Suprapubic skin (tissue), 4 donors: ENCODE data around the gene PHLDB2. TPM values are rescaled to one million over a fixed set of nuclear protein-coding genes. Genes with fewer than 3 reads are reported as not detected.
"Not testable (repeated sequence)": the region's sequence is repeated elsewhere in the genome, so short reads cannot be mapped to it uniquely, and the experiment has no call there.

Experiments used
- DNase-seq, 2 donors: peaks; one replicate each; pipeline ENCODE4 v3.0.0-alpha.2; 2019; ENCODE audit warnings: low spot score in 2 of 2
- H3K27ac ChIP-seq: fragments of 200-600 bp; sonication (generic); one replicate; pipeline ENCODE4 v1.5.1; 2019
- H3K27me3 ChIP-seq: fragments of 200-600 bp; sonication (generic); one replicate; pipeline ENCODE4 v1.5.1; 2019
- H3K36me3 ChIP-seq: fragments of 200-600 bp; sonication (generic); one replicate; pipeline ENCODE4 v1.5.1; 2019
- H3K4me1 ChIP-seq: fragments of 200-600 bp; sonication (generic); one replicate; pipeline ENCODE4 v1.5.1; 2019
- H3K4me3 ChIP-seq: fragments of 200-600 bp; sonication (generic); one replicate; pipeline ENCODE4 v1.5.1; 2019; ENCODE audit warnings: mild to moderate bottlenecking
- H3K9me3 ChIP-seq: fragments of 200-600 bp; sonication (generic); one replicate; pipeline ENCODE4 v1.5.1; 2019
- EP300 ChIP-seq: sonication (generic); formaldehyde crosslinking; IDR thresholded peaks from one replicate; pipeline ENCODE4 v1.6.1; 2017; ENCODE audit warnings: antibody characterized with exemption
- POLR2A ChIP-seq, 2 donors: fragments of 450-650 bp; IDR thresholded peaks; one replicate each; pipeline ENCODE4 v1.6.1; 2017; ENCODE audit warnings: antibody characterized with exemption in 2 of 2, mild to moderate bottlenecking in 2 of 2, moderate library complexity in 2 of 2
- POLR2AphosphoS5 ChIP-seq, 3 donors: sonication (generic); formaldehyde crosslinking; IDR thresholded peaks; one replicate each; pipeline ENCODE4 v1.6.1; 2017; ENCODE audit warnings: antibody characterized with exemption in 3 of 3
- WGBS: methylation state at CpG from one replicate; pipeline ENCODE4 v1.1.5; 2018; 5-methylcytosine and 5-hydroxymethylcytosine counted together
- total RNA-seq, 4 donors: library from RNA; depleted of rRNA; stranded (reverse); fragments of >200 nt; gene quantifications; one replicate each; pipeline ENCODE4 v1.1.0, GENCODE V29; 2016
- TF ChIP-seq, protein P1 (sequence below), 2 donors: fragments of 200-600 bp in 1 of 2; fragments of 450-650 bp in 1 of 2; sonication (generic) in 1 of 2; IDR thresholded peaks; one replicate each; pipeline ENCODE4 v1.5.1; 2016 to 2019; ENCODE audit warnings: antibody characterized with exemption in 2 of 2, mild to moderate bottlenecking in 1 of 2, moderate library complexity in 1 of 2

The PHLDB2 gene
- total RNA-seq, 4 donors from 2014 or later: 39.8 to 107 (median 60.7) TPM

DNA sequence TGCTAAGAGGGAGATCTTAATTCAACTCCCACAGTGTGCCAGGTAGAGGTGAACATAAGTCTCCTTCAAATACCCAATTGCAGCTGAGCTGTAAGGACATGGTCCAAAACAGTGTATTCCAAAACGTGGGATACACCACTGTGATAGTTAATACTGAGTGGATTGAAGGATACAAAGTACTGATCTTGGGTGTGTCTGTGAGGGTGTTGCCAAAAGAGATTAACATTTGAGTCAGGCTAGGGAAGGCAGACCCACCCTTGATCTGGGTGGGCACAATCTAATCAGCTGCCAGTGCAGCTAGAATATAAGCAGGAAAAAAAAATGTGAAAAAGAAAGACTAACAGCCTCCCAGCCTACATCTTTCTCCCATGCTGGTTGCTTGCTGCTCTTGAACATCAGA is 45.1 kb upstream of the PHLDB2 start:
- TF ChIP-seq EP300: no peak
- TF ChIP-seq, protein P1, sequence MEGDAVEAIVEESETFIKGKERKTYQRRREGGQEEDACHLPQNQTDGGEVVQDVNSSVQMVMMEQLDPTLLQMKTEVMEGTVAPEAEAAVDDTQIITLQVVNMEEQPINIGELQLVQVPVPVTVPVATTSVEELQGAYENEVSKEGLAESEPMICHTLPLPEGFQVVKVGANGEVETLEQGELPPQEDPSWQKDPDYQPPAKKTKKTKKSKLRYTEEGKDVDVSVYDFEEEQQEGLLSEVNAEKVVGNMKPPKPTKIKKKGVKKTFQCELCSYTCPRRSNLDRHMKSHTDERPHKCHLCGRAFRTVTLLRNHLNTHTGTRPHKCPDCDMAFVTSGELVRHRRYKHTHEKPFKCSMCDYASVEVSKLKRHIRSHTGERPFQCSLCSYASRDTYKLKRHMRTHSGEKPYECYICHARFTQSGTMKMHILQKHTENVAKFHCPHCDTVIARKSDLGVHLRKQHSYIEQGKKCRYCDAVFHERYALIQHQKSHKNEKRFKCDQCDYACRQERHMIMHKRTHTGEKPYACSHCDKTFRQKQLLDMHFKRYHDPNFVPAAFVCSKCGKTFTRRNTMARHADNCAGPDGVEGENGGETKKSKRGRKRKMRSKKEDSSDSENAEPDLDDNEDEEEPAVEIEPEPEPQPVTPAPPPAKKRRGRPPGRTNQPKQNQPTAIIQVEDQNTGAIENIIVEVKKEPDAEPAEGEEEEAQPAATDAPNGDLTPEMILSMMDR (IDR thresholded peaks at IDR 0.05): no peak
- no peak for TF ChIP-seq POLR2AphosphoS5 (IDR thresholded peaks at IDR 0.05)
- no peak for TF ChIP-seq POLR2A (IDR thresholded peaks at IDR 0.05)
- Histone ChIP-seq H3K4me3 (no peak overlapping the region), H3K36me3 (no peaks in the 10 kb centered on the region), H3K27me3 (no peaks in the 10 kb centered on the region), H3K9me3 (no peaks in the 10 kb centered on the region), H3K27ac (no peak overlapping the region), H3K4me1 (peaks cover under 1% of the 10 kb centered on the region)
- WGBS: 50% methylated on average over 1 of the region's 1 CpG
- no peak for DNase-seq

DNA sequence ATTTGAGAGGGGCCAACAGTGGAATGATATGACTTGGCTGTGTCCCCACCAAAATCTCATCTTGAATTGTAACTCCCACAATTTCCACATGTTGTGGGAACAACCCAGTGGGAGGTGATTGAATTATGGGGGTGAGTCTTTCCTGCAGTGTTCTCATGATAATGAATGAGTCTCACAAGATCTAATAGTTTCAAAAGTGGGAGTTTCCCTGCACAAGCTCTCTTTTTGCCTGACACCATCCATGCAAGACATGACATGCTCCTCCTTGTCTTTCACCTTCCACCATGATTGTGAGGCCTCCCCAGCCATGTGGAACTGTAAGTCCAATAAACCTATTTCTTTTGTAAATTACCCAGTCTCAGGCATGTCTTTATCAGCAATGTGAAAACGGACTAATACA is 42.3 kb upstream of the PHLDB2 start:
- H3K36me3 ChIP-seq, H3K4me1 ChIP-seq, DNase-seq, H3K27ac ChIP-seq, H3K27me3 ChIP-seq, H3K9me3 ChIP-seq, H3K4me3 ChIP-seq: not testable (repeated sequence)
- 100% methylated on average over 1 of the region's 1 CpG for WGBS

DNA sequence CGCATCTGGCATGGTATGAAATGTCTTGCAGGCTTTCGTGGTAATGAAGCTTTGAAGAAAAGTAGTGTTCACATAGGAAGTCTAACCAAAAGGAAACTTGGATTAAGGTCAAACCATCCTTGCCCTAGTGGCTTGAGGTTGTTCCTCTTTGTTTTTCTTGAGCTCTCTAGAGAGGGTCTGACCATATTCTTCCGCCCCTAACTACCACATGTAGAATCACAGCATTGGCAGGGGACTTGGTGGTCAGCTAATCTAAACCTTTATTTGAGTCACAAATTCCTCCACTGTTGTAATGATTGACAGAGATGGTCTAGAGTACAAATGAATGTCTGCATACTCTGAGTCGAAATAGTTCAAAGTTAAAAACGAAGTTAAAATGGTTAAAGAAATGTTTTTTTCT is 39.1 kb upstream of the PHLDB2 start:
- Histone ChIP-seq H3K4me1 (no peaks in the 10 kb centered on the region), H3K27ac (no peak overlapping the region), H3K27me3 (no peaks in the 10 kb centered on the region), H3K36me3 (no peaks in the 10 kb centered on the region), H3K4me3 (no peak overlapping the region), H3K9me3 (no peaks in the 10 kb centered on the region)
- 94% methylated on average over 5 of the region's 5 CpGs for WGBS
- TF ChIP-seq POLR2AphosphoS5 (IDR thresholded peaks at IDR 0.05) (no peak), POLR2A (IDR thresholded peaks at IDR 0.05) (no peak), EP300 (no peak)
- TF ChIP-seq, protein P1 (IDR thresholded peaks at IDR 0.05): no peak
- no peak for DNase-seq

DNA sequence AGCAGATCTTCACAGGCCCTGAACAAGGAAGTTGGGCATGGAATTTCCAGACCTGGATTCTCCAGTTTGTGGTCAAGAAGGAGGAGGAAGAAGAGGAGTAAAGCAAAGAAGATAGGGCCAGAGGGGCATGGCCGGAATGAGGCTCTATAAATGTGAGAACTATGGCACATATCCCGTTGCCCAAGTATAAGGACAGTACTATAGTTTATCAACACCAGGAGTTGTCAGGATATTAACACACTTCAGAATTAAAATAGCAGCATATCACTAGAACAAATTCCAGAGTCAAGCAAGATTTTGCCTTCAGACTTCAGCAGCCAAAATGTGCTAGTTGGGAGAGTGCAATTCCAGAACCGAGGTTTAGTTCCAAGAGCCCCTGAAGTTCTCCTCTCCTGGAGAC is 38.4 kb upstream of the PHLDB2 start:
- Histone ChIP-seq H3K4me1 (no peaks in the 10 kb centered on the region), H3K4me3 (no peak overlapping the region), H3K36me3 (no peaks in the 10 kb centered on the region), H3K27me3 (no peaks in the 10 kb centered on the region), H3K27ac (no peak overlapping the region), H3K9me3 (no peaks in the 10 kb centered on the region)
- DNase-seq: no peak
- TF ChIP-seq, protein P1 (IDR thresholded peaks at IDR 0.05): no peak
- TF ChIP-seq POLR2AphosphoS5 (IDR thresholded peaks at IDR 0.05) (no peak), EP300 (no peak), POLR2A (IDR thresholded peaks at IDR 0.05) (no peak)
- WGBS: 95% methylated on average over 3 of the region's 3 CpGs

DNA sequence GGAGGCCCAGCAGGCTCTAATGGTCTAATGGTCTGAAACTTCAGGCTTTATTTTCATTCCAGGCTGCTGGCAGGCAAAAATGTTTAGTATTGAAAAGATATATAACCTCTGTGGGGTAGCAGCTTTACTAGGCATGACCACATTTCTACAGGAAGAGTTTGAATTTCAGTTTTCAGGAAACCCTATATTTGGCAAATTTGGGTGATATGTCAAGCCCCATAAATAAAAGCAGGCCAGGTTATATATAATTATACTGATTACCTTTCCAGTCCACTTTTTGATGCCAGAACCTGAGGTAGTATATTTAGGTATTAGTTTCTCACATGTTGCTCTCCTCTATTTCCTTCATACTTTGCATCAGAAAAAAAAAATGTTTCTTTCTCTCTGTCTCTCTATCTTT is 37.2 kb upstream of the PHLDB2 start:
- no peak overlapping the region for H3K4me3 ChIP-seq
- TF ChIP-seq, protein P1 (IDR thresholded peaks at IDR 0.05): no peak
- TF ChIP-seq POLR2AphosphoS5 (IDR thresholded peaks at IDR 0.05) (no peak), EP300 (no peak), POLR2A (IDR thresholded peaks at IDR 0.05) (no peak)
- H3K9me3 ChIP-seq: no peaks in the 10 kb centered on the region
- no peak overlapping the region for H3K27ac ChIP-seq
- no peak for DNase-seq
- H3K36me3 ChIP-seq: no peaks in the 10 kb centered on the region
- no peaks in the 10 kb centered on the region for H3K27me3 ChIP-seq
- no peaks in the 10 kb centered on the region for H3K4me1 ChIP-seq

DNA sequence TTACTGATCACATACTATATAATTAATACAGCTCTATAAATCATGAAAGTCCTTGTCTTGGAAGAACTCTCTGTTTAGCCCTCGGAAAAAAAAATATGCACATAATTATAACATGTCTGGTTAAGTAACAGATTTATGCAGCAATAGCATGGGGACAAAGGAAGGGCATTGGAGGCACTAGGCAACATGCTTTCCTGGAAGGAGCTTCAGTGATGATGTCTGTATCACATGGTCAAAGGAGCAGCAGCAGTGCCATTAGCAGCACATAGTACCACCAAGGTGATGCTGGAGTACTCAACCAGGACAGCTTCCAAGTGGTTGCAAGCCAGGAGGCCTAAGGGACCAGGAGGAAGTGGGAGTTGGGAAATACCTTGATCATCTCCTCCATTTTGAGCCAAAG is 36.3 kb upstream of the PHLDB2 start:
- 57% methylated on average over 1 of the region's 1 CpG for WGBS
- TF ChIP-seq POLR2A (IDR thresholded peaks at IDR 0.05) (no peak), POLR2AphosphoS5 (IDR thresholded peaks at IDR 0.05) (no peak), EP300 (no peak)
- TF ChIP-seq, protein P1 (IDR thresholded peaks at IDR 0.05): no peak
- no peaks in the 10 kb centered on the region for H3K36me3 ChIP-seq
- H3K27me3 ChIP-seq: no peaks in the 10 kb centered on the region
- no peak for DNase-seq
- H3K4me1 ChIP-seq: no peaks in the 10 kb centered on the region
- H3K4me3 ChIP-seq: no peak overlapping the region
- H3K27ac ChIP-seq: no peak overlapping the region
- no peaks in the 10 kb centered on the region for H3K9me3 ChIP-seq
